Measurements from ENCODE around the gene MCOLN2.

MCOLN2 gene

DNA sequence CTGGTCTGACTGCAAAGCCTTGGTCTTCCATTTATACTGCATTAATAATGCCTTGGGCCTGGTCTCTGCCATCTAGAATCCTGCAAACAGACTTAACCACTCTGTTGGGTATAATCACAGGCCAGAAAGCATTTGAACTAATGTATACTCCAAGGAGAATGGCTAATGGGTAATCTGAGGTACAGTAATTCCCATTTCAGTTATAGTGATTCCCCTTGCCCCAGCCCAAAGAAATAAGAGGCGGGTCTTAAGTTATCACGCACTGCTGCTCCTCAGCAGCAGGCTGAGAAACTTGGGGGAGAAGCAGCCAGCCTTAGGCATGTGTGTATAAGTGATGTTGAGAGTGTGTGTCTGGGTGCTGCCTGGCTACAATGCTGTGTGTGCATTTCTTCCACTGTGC, 106.3 kb downstream of the MCOLN2 start:
- DNase-seq = no peak

DNA sequence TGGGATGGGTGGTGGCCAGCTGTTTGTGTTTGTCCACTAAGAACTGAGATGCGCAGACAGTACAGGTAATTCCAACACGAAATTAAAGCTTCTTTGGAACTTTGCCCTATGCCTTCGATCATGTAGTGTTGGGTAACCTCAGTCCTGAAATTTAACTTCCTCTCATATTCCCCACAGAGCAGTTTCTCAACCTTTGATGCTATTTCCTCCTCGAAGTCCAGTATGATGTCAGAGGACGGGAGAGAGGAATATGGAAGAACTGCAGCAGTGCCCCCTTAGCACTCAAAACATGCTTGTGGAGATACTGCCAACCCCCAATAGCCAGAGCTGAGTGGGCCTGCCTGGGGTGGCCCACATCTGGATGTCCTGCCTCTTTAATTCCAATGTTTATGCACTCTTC, 107.5 kb downstream of the MCOLN2 start:
- DNase-seq = no peak

DNA sequence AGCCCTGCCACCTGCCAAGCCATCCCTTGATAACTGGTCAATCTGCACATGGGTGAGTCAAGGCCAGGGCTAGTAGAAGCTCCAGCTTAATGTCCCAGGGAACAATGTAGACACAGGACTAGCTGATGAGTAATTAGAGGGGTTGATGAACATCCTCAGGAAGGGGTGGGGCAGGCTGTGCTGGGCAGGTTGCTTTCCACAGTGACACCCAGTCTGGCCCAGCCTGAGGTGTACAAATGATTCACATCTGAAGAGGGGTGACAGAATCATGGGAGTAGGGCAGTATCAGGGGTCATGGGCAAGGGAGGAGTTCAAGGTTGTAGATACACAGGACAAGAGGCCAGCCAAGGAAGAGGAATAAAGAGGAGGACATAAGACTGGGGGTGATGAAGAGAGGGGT, 108.2 kb downstream of the MCOLN2 start:
- DNase-seq = peak; percentile 67

GRCh38 chr1:84887261-84887934, 109.5 kb downstream of the MCOLN2 start:
- no peak for DNase-seq

DNA sequence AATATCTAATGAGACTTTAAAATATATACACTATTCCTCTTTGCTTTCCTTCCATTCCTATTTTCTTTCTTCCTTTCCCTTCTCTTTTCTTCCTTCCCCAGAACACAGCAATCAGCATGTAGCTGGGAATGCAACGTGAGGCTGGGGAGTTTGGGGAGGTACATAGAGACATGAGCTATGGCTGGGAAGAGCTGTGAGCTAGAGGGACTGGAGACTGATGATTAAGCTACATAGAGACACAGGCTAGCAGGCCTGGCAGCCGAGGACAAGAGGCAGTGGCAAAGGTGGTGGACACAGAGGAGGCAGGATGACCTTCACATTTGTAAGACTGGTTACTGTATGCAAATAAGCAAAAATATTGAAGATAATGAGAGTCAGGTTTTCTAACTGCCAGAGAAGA, 111.4 kb downstream of the MCOLN2 start:
- DNase-seq = no peak

- DNase-seq = no peak
Observed at GRCh38 chr1:84884671-84885389, 112.1 kb downstream of the MCOLN2 start.

DNA sequence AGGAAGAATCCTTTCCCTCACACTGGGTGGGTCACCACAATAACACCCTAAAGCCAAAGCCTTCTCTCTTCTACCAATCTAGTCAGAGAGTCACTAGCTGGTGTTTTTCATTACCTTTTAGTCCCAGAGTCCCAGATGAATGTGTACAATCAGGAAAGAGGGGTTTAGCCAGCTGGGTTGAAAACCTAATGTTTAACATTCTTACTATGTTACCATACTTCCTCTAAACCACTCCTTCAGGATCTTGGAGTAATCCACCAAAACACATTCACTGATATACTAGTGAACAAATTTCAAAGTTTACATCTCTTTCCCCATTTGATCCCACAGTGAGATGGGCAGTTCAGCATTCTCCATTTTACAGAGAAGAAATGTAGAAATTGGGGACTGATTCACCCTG, 113.6 kb downstream of the MCOLN2 start:
- DNase-seq = no peak

GRCh38 chr1:84877592-84877991, 119.3 kb downstream of the MCOLN2 start:
- no peak for DNase-seq

DNA sequence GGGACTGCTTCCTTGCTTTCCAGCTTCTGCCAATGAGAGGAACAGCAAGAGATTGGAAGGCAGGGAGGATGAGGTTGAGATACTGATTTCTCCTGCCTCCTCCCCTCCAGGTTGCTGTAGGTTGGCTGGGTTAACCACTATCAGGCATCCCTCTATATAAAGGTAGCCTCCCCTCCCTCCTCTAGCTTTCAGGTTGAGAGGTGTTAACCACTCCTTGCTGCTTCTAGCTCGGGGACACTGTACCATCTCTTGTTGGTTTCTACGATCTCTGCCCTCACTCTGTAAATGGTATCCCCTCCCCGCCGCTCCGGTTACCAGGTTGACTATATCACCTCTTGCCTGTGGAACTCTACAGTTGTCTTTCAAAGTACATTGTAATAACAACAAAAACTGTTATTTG, 120.6 kb downstream of the MCOLN2 start:
- DNase-seq = peak; percentile 12

All from CD4-positive, alpha-beta T cell treated with Interleukin-6 for 4 hours (primary cell).